Fibroblast of lung (primary cell): ENCODE measurements around the gene TNPO3. TPM values are rescaled to one million over a fixed set of nuclear protein-coding genes. Genes with fewer than 3 reads are reported as not detected.

Experiments
- polyA plus RNA-seq, 2 donors: library from polyadenylated mRNA; depleted of rRNA in 1 of 2; stranded (reverse) in 1 of 2; unstranded in 1 of 2; fragments of >200 nt; gene quantifications; 2 replicates each; pipeline ENCODE4 v1.2.1, GENCODE V29; 2011 to 2012; ENCODE audit warnings: missing spikeins in 1 of 2
- total RNA-seq: library from RNA; depleted of rRNA; stranded (reverse); fragments of >200 nt; gene quantifications from 2 replicates; pipeline ENCODE4 v1.2.1, GENCODE V29; 2014

TNPO3 gene
- total and polyA plus RNA-seq, 2 donors (not counting 1 experiment from before 2014, with no cell fraction given) = 39.1 to 73.5 TPM

Other genes starting within 250 kb of the TNPO3 start
- 106 and 191 TPM in 2 replicates for gene FLNC, start 224.7 kb downstream of the TNPO3 start, total RNA-seq
- gene FLNC, start 224.7 kb downstream of the TNPO3 start, polyA plus RNA-seq = 29.3 and 55.3 TPM in 2 replicates
- 124 and 128 TPM in 2 replicates for gene ATP6V1F, start 192.3 kb downstream of the TNPO3 start, total RNA-seq
- gene ATP6V1F, start 192.3 kb downstream of the TNPO3 start, polyA plus RNA-seq = 167 and 243 TPM in 2 replicates
- 0.50 and 0.77 TPM in 2 replicates for gene KCP, start 144.4 kb downstream of the TNPO3 start, total RNA-seq
- gene KCP, start 144.4 kb downstream of the TNPO3 start, polyA plus RNA-seq = 0.08 TPM in 1 of 2 replicates, not detected in the other
- 0.33 TPM in 1 of 2 replicates, not detected in the other for gene IRF5, start 117.2 kb downstream of the TNPO3 start, total RNA-seq
- gene IRF5, start 117.2 kb downstream of the TNPO3 start, polyA plus RNA-seq = 0.06 TPM in 1 of 2 replicates, not detected in the other
- 0.17 and 0.77 TPM in 2 replicates for gene TSPAN33, start 89.6 kb upstream of the TNPO3 start, total RNA-seq
- gene TSPAN33, start 89.6 kb upstream of the TNPO3 start, polyA plus RNA-seq = 0.25 and 0.36 TPM in 2 replicates
- gene SMO, start 133.5 kb upstream of the TNPO3 start, total RNA-seq = 12.6 and 23.6 TPM in 2 replicates
- 4.5 and 6.4 TPM in 2 replicates for gene SMO, start 133.5 kb upstream of the TNPO3 start, polyA plus RNA-seq
- 7.4 and 11.9 TPM in 2 replicates for gene AHCYL2, start 169.9 kb upstream of the TNPO3 start, total RNA-seq
- 8.7 and 10.4 TPM in 2 replicates for gene AHCYL2, start 169.9 kb upstream of the TNPO3 start, polyA plus RNA-seq